Measurements from ENCODE around the gene ASAP3.

DNA sequence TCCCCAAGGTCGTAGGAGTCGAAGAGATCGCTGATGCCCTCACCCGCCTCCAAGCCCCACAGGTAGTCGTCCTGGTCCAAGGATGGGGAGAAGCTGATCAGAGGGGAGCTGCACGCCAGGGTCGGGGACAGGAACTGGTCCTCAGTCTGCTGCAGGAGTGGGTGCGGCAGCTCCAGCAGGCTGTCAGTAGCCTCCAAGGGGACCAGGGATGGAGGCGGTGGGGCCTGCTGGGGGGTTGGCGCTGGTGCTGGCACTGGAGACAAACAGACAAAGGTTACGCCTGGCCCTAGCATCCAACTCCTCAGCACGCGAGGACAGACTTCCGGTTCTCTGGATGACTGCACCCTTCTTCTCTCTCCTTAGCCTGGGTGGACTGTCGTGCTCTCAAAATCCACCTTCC, 25.9 kb upstream of the ASAP3 start:
- TF ChIP-seq, protein P1, sequence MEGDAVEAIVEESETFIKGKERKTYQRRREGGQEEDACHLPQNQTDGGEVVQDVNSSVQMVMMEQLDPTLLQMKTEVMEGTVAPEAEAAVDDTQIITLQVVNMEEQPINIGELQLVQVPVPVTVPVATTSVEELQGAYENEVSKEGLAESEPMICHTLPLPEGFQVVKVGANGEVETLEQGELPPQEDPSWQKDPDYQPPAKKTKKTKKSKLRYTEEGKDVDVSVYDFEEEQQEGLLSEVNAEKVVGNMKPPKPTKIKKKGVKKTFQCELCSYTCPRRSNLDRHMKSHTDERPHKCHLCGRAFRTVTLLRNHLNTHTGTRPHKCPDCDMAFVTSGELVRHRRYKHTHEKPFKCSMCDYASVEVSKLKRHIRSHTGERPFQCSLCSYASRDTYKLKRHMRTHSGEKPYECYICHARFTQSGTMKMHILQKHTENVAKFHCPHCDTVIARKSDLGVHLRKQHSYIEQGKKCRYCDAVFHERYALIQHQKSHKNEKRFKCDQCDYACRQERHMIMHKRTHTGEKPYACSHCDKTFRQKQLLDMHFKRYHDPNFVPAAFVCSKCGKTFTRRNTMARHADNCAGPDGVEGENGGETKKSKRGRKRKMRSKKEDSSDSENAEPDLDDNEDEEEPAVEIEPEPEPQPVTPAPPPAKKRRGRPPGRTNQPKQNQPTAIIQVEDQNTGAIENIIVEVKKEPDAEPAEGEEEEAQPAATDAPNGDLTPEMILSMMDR (IDR thresholded peaks at IDR 0.05; ENCODE audit: low read depth, low read length) = no peak
- no peak for TF ChIP-seq EZH2phosphoT487 (IDR thresholded peaks at IDR 0.05; ENCODE audit: low read depth)
